Kidney tubule cell (primary cell): Measurements from ENCODE around the gene CACNA1E.

Experiments used
- DNase-seq: peaks from one replicate; pipeline ENCODE4 v3.0.0-alpha.2; 2018; ENCODE audit warnings: low spot score

Gene CACNA1E

DNA sequence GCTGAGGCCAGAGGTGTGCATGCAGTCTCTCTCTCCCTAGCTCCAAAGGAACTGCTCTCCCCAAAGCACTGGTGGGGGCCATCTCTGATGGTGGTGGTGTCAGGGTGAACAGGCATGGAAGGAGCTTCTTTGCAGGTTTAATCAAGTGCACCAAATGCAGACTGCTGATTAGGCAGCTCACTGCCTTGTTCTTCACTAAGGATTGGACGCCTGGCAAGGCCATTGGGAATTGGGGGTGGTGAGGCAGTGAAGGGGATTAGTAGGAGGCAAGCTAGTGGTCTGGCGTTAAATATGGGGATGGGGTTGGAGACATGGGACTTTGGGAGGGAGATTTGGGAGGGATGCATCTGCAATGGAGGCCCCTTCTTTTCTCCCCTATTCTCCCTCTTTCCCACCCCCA, 1.5 kb downstream of the CACNA1E start:
- no peak for DNase-seq

DNA sequence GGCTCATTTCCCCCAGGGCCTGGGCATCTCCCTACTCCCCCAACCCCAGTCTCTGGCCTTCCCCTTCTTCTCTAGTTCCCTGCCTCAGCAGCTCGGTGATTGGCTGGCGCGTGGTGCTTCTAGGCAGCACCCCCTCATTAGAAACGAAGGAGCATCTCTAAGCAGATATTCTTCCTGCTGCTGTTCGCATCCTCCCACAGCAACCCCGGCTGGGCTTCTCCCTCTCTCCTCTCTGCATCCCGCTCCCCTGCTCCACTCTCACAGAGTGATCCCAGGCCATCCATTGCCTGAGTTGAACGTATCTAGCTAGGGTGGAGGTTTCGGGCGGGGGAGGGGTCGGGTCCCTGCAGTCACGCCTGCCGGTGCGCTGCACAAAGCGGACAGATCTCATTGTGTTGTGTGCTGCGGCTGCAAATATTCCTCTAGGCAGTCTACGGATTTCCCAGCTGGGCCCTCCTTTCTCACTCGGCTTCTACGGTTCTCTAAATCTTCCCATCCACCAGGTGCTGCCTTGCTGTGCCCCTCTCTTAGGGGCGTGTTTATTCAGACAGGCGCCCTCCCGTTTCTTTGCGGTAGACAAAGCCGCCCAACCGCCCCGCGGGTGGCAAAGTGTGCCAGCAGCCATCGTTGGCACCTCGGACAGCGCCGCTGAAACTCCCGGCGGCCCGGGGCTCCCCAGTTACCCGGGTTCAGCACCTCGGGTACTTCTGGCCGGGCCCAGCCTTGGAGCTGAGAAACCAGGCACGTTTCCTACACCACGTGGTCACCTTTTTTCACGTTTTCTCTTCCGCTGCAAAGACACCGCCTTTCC, 2.2 kb downstream of the CACNA1E start:
- peak; percentile 4 for DNase-seq

DNA sequence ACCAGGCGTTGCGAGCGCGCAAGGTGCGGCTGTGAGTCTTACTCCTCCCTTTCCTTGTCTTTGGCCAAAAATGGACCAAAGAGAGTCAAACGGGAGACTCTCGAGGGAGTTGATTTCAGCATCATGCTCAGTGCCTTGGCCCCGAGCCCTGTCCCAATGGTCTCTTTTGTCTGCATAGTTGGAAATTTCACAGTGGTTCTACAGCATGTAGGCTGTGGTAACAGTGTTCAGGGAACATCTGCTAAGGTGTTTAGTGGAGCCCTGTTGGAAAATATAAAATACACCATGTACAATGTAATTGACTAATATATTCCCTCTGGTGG, 2.7 kb downstream of the CACNA1E start:
- DNase-seq, result no peak

DNA sequence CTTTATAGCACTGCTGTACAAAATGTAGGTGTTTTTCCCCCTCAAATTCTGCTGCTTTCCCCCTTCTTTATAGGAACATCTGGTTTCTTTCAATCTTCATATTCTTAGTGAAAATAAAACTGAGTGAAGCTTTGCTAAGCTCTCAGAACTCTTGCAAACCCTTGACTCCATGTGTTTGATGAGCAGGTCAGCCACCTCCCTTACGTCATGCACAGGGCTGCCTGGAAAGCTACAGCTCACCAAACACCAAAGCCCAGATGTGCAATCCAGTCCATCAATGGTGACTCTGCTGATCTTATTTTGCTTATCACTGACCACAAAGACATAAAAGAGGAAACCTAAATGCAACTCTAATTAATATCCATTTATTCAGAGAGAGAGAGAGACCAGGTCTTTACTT, 5.5 kb downstream of the CACNA1E start:
- DNase-seq, result no peak

DNA sequence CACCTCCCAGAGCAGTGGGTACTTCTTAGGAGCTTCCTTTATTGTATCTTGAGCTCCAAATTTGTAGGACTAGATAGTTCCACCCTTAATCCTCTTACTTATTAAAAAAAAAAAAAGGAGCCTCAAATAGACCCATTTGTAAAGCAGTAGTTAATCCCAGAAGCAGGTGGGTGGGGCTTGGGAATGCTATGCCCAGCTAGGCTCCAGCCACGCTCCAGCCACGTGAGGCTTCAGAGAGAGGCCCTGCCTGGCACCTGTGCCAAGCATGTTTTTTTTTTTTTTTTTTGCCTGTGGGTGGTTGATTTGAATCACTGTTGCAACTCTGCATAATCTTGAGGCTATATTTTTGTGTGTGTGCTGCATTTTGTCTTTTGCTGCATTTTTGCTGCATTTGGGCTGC, 7.0 kb downstream of the CACNA1E start:
- no peak for DNase-seq

DNA sequence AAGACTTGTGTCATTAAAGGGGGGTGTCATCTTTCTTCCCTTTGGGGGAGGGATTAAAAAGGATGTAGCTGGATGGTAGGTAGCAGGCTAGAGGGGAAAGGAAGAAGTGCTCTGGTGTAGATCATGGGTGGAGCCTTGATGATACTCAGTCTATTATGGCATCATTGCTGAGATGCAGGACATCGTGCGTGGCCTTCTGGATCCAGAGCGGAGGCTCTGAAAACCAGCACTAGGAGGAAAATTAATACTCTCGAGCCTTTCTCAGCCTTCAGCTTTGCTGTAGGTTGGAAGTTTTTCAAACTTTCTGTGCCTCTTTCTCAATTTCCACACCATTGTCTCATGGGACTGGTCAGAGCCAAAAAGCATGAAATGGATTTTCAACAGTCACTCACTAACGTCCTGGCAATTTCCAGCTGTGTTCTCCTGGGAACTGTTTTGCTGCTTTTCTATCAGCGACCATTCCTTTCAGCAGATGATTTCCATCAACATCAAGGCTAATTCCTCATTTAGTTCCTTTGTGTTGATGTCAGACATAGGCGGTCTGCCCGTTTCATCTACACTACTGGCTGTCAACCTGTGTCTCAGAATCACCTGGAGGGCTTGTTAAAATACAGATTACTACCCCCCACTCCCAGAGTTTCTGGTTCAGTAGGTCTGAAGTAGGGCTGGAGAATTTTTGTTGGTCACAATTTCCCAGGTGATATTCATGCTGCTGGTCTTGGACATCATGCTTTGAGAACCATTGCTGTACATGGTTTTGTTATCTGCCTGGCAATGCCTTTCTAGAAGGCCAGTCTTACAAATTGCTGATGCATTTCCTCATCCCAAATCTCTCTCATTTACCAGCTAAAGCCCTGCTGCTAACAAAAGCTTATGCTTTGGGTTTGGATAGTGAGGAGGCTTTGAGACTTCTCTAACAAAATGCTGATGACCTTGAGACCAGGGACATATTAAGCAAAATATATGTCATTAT, 7.7 kb downstream of the CACNA1E start:
- DNase-seq, result no peak

DNA sequence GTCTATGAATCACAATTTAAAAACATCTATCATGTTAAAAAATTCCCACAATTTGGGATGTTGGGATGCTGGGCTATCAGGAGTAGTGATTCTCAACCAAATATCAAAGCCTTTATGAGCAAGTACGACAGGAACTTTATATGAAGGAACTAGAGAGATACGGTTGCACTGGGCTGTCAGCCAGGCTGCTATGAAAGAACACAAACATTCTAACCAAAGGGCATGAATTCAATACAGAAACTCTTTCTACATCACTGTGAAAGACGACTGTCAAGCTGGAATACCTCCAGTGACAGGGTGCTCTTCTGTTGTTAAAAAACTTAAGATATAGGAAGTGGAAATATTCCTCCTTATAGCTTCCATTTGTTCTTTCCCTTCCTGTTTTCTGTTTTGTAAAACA, 9.8 kb downstream of the CACNA1E start:
- DNase-seq, result no peak

DNA sequence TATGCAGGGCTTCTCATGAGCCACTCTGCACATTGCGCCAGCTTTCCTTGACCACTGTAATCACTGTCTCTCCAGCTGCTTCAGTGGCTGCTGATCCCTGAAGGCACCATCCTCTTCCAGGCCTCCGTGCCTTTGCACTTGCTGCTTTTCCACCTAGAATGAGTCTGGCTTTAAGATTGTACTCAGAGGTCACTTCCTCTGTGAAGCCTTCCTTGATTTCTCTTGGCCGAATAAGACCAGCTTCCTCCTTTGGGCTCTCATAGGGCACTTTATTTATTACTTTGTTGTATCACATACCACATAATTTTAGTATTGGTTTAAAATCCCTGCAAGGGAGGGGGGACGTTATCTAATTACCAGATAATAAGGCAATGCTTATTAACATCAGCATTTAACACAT, 10.6 kb downstream of the CACNA1E start:
- DNase-seq, result no peak

DNA sequence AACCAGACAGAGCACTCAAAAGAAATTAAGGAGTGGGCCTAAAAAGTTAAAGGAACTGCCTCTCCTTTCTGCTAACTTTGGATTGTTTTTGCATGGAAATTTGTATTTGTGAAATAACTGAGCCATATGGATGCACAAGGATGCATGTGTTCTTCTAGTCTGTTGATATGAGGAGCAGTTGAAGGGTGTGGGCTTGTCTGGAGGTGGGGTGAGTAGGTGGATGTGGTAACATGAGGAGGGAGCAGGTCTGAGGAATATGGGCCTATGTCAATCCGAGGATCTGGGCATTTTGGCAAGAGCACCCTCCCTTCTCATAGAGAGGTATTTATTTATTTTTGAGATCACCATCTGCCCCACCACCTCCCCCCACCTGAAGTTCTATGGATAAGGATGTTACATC, 13.4 kb downstream of the CACNA1E start:
- no peak for DNase-seq

DNA sequence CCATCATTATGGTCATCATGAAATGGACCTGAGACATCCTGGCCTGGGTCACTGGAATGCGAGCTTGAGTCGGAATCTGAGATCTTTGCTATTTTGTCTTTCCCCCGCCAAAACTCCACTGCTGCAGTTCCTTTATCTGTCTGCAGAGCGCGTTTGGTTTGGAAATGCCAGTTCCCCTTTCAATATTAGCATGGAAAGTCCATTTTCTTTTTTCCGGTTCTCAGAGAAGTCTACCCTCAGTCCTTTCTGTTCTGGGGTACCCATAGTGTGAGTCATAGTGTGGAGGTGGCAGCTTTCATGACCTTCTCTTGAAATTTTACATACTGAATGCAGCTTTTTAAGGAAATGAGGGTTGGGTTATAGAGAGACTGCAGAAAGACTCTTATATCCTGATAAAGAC, 14.6 kb downstream of the CACNA1E start:
- no peak for DNase-seq

DNA sequence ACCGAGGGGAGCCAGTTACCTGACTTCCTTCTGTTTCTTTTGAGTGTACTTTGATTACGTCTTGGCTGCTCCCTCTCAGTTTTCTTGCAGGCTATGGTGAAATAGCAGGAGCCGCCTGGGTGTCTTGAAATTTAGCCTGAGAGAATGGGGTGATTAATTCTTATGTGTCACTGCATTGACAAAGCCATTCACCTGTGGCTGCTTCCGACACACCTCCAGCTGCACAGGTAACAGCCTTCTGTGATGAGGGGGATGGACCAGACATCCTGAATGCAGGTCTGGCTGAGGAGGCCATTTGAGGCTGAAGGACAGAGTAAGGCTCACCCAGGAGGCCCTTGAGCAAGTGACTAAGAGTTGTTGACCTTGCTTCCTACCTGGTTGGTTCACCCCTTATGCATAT, 16.5 kb downstream of the CACNA1E start:
- no peak for DNase-seq

DNA sequence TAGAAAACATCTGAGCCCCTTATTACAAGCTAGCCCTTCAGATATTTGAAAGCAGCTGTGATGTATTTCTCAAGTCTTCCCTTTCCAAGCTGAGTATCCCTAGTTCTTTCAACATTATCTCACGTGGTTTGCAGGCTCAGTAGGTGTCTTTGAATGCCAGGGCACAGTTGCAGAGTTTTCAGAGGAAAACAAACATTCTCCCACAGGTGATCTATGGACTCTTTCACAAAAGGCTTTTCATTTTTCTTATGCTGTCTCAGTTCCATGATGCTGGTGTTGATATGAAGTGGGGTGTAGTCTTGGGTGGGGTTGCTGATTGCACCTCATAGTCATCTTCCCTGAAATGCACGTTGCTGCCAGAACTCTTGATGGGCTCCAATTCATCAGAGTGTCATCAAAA, 17.3 kb downstream of the CACNA1E start:
- no peak for DNase-seq

DNA sequence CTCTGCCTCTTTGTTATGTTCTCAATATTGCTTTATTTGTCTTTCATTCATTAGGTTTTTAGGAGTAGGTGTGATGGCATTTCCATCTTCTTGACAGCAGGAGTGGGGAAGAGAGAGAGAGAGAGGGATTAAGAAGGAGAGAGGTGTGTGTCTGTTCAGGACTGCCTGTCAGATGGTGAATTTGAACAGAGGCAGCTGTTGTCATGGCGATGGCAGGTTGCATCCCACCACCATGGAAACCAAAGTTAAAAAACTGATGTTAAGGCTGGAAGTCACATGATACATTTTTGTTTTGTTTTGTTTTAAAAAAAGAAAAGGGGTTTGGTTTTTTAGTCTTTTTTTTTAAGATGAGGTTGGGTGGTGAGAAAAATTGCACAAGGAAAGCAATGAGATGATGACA, 18.3 kb downstream of the CACNA1E start:
- no peak for DNase-seq

DNA sequence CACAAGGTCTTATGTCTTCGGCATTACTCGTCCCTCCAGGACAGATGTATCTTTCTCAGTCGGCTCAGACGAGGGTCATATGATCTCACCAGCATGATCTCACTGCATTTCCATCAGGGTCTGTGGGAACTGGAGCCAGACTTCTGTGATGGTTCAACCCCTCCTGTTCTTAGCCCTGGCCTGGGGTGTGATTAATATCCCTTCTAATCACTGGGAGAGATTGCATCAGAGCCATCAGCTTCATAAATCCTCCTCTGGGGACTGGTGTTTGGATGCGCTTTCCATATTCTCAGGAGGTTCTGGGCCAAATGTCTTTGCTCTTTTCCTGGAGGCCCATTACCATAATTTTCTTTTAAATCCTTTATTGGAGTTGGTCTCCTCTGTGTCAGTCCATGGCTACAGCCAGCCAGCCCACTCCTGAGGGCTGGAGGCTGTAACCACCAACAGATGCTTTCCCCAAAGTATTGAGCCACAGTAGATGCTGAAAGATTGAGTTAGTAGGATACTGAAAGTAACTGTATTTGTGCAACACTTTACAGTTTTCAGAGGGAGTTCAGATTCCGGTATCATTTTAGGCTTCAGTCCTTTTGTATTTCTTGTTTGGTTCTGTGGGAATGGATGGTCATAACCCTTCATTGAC, 20.0 kb downstream of the CACNA1E start:
- peak; percentile 48 for DNase-seq

DNA sequence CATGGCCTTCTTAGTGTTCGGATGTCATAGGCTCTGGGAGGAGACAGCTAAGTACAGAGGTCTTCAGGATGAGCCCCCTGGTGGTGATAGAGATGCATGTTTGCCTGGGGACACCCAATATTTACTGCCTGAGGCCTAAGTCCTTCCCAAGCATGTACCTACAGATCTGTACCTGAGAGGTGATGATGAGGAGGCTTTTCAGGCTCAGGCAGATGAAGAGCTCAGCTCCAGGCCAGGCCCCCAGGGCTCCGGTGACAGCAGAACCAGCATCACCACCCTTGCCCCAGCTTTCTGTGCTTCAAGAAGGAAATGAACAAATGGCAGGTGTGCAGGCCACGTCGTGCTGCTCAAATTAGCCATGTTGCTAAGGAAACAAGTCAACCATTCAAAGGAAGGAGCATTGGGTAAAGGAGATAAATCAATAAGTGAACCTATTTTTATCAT, 21.1 kb downstream of the CACNA1E start:
- peak; percentile 20 for DNase-seq

DNA sequence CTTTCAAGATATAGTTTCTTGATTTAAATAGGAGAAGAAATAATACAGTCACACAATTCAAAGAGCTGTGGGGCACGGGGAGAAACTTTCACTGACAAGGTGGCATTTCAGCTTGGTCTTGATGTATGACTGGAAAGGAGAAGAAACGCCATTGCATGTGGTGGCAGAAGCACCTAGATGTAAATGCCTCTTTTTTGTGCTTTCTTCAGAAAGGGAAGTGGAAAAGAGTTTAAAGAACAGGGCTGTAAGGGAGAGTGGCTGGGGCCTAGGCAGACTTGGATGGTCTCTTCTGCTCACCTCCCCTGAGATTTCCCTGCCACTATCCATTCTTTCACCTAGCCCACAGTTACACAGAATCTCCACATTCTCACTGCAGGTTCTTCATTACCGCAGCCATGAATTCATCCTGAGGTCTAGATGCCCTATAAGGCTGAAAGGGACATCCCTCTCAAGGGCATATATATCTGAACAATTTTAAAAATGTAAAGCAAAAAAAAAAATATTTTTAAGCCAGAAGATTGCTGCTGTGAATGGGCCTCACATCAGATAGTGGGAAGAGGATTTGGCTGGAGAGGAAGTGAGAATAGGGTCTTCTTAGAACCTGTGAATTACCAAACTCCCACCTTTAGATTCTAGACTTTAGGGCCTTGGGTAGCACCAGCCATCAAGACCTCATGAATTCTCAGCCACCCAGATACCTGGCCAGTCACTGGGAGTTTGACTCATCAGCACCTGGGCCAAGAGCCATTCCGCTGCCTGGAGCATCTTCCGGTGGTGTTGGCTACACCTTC, 23.4 kb downstream of the CACNA1E start:
- DNase-seq, result no peak

DNA sequence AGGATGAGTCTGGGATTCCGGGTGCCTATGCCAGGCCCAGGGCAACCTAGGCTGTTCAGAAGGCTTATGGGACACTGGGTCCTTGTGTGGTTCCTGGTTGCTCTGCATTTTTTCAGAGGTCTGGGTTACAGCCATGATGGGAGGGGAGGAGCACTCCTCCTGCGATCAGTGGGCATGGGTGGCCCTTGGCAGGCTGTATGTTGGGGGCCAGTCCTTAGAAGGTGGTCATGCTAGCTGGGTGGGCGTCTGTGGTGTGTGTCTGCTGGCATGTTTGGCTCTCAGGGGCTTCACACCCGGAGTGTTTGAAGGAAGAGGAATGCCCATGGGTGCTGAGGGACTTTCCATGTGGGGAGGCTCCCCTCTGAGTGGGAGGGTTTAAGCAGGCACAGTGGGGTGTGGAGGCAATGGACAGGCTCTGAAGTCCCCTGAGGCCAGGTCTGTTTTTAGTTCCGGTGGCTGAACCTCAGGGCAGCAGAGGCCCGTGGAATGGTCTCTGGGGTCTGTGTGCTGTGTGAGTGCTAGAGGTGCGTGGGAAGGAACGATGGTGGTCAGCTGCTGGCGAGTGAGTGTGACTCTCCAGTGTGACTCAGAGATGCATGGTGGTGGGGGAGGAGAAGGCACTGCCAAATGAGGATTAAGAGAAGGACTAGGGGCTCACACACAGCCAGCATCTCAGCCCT, 25.3 kb downstream of the CACNA1E start:
- DNase-seq, result no peak

DNA sequence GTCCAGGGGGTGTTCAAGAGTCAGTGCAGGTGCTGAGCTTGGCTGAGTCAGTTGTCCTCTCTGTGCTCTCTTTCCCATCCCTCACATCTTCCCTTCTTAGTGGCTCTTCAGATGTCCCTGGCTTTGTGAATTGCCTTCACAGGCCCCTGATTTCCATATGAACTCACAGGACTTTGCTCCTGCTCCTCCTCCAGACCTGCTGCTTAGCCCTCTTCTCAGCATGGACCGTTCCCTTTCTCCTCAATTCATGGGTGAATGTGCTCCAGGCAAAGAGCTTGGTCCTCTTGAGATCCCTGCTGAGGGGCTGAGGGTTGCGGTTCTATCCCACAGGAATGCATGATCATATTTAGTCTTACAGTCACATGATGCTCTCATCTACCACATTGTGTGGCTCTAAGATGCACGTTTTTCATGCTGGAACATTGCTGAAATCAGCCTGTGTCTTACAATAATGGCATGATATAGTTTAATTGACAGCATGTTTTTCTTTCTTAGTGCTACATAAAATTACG, 30.5 kb downstream of the CACNA1E start:
- DNase-seq, result no peak

DNA sequence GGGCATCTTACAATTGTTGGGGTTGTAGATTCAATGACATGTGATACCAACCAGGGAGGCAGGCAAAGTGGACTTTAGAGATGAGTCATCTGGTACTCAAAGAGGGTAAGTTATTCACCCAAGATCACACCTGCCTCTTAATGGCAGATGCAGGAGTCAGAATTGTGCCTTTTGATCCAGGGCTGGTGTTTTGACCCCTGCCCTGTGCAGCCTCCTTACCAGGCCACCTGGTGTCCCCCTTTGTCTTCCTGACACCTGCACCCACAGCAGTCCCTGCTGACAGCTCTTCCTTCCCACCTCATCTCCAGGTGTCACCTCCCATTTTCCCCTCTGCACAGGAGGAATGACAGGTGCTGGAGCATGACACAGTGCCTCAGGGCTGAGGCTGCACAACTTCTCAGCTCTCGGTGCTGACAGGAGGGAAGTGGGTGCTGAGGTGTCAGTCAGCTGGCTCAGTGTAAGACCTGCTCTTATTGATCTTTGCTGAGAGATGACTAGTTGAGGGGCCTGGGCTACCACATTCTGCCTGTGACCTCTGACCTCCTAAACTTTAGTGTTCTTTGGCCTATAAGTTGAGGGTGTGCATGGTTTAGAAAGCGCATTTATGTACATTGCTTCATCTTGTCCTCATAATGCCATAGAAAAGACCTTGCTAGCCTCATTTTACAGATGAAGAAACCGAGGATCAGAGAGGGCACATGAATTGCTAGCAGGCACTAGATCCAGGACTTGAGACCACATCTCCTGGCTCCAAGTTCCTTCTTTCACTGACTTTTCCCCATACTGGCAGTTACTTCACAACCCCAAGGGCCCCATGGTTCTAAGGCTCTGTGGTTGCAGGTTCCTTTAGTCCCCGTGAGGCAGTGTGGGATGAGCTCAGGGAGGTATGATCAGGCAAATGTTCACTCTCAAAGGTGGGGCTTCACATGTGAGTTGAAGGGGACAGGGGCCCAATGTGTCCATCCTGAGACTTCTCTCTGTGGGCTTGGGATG, 31.3 kb downstream of the CACNA1E start:
- peak; percentile 41 for DNase-seq

DNA sequence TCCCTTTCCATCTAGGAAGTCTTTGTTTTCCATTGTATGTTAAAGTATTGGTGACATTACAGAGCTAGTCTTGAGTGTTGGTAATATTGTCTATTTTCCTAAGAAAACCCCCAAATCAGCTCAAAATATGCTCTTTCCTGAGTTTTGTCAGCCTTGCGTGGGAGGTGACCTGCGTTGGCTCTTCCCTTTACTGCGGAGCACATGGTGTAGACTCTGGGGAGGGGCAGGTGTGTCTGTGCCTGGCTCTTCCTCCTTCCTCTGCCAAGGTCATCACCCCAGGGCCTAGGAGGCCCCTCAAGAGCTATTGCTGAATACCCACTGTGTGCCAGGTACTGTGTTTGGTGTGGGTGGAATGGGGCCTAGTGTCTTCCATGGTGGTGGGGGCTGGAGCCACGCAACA, 33.4 kb downstream of the CACNA1E start:
- DNase-seq, result no peak
